ENCODE results near the gene RBM39.

Gene RBM39

GRCh38 chr20:35773154-35773751 lies 31.2 kb upstream of the RBM39 start:
- TF ChIP-seq, protein P1, sequence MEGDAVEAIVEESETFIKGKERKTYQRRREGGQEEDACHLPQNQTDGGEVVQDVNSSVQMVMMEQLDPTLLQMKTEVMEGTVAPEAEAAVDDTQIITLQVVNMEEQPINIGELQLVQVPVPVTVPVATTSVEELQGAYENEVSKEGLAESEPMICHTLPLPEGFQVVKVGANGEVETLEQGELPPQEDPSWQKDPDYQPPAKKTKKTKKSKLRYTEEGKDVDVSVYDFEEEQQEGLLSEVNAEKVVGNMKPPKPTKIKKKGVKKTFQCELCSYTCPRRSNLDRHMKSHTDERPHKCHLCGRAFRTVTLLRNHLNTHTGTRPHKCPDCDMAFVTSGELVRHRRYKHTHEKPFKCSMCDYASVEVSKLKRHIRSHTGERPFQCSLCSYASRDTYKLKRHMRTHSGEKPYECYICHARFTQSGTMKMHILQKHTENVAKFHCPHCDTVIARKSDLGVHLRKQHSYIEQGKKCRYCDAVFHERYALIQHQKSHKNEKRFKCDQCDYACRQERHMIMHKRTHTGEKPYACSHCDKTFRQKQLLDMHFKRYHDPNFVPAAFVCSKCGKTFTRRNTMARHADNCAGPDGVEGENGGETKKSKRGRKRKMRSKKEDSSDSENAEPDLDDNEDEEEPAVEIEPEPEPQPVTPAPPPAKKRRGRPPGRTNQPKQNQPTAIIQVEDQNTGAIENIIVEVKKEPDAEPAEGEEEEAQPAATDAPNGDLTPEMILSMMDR (IDR thresholded peaks at IDR 0.05): no peak
- Histone ChIP-seq H3K4me3 (peak overlapping the region; percentile 76), H3K27ac (peak overlapping the region; percentile 95 to 98)
- DNase-seq (ENCODE audit: low spot score): no peak

- TF ChIP-seq, protein P1 (IDR thresholded peaks at IDR 0.05): no peak
- Histone ChIP-seq H3K27ac (peak overlapping the region; percentile 95 to 98), H3K4me3 (peak overlapping the region; percentile 76)
- DNase-seq (ENCODE audit: low spot score): no peak
Observed at GRCh38 chr20:35772563-35773058, 30.6 kb upstream of the RBM39 start.

DNA sequence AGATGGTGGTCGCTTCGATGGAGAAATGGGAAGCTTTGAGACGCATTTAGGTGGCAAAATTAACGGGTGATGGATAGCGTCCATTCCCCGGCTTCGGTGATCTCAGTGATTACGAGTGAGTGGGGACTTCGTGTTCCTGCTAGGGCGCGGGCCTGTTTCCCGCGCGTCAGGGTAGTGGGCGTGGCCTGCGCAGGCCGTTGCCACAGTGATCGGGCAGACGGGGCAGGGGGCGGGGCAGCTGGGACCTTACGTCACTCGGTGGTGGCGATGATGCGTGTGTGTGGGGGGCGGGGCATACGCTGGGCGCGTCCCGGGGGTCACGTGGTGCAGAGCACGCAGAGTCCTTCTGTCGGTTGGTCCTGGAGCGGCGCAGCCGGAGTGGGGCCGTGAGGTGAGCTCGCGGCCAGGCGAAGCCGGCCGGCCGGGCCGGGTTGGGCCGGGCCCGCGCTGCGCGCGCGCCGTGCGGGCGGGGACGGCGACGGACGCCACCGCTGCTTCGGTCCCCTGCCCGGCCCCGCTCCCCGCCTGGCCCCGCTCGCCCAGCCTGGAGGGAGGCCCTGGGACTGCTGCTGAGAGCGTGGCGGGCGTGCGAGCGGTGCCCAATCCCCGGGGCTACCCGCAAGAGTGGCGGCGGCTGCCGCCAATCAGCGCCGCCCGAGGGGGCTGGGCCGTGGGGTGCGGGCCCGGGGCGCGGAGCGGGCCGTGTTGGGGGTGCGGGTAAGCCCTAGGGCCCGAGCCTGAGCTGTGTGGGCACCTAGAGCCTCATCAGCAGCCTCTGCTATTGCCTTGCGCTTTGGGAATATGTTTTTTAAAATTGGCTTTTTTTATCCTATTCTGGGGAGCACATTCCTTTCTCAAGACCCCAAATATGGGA lies 29.9 kb upstream of the RBM39 start, which contains the start of gene PHF20:
TSS of gene PHF20 (plus strand) at position 327 of the 874 bp plus-strand sequence. CDS start 29,508 bp downstream, outside the sequence.
- Histone ChIP-seq H3K27ac (peak within 1 kb of the TSS; percentile 95 to 98), H3K4me3 (peak within 1 kb of the TSS; percentile 76)
- DNase-seq (ENCODE audit: low spot score): peak; percentile 99
- TF ChIP-seq, protein P1 (IDR thresholded peaks at IDR 0.05): no peak

DNA sequence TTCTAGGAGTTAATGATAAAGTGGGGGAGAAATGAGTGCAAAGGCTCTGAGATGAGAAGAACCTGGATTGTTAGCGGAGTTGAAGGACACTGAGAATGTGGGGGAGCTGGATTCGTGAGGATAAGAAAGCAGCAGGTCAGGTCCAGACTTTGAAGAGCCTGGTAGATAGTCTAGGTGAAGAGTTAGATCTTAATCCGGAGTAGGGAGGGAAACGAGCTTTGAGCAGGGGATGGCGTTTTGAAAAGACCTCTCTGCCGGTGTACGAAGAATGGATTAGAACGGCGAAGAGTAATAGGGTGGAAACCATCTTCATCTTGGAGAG lies 29.3 kb upstream of the RBM39 start:
- no peak for DNase-seq (ENCODE audit: low spot score)
- TF ChIP-seq, protein P1 (IDR thresholded peaks at IDR 0.05): no peak
- Histone ChIP-seq H3K4me3 (peak overlapping the region; percentile 76), H3K27ac (peak overlapping the region; percentile 95 to 98)

- Histone ChIP-seq H3K27ac (peak overlapping the region; percentile 73 to 87), H3K4me3 (no peak overlapping the region)
- TF ChIP-seq, protein P1 (IDR thresholded peaks at IDR 0.05): no peak
- DNase-seq (ENCODE audit: low spot score): peak; percentile 98
Observed at GRCh38 chr20:35768731-35769664, 26.9 kb upstream of the RBM39 start.

DNA sequence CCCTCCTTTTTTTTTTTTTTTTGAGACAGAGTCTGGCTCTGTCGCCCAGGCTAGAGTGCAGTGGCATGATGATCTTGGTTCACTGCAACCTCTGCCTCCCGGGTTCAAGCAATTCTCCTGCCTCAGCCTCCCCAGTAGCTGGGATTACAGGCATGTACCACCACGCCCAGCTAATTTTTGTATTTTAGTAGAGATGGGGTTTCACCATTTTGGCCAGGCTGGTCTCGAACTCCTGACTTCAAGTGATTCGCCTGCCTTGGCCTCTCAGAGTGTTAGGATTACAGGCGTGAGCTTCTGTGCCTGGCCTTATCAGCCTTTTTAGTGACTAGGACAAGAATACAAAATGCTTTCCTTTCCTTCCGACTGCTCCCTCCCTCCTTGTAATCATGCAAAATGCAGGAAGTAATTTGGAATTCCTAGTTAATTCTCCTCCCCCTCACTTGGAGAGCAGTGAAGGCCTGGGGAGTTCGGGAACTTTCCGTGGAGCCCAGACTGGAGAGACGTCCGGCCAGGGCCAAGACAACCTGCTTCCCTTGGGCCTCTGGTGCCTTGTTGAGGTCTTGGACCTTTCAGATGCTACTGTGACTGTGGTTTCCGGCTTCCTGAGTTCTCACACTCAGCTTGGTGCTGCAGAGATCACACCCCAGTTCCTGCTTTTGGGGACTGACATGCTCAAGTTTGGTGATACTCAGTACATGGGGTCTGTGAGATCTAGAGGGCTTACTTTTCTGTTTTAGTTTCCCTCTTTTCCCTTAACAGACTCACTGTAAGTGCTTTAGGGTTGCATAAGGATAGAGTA lies 25.8 kb upstream of the RBM39 start:
- TF ChIP-seq, protein P1 (IDR thresholded peaks at IDR 0.05): no peak
- Histone ChIP-seq H3K27ac (peak overlapping the region; percentile 73 to 87), H3K4me3 (no peak overlapping the region)
- peak; percentile 82 for DNase-seq (ENCODE audit: low spot score)

Data from coronary artery (tissue), 2 donors.